ENCODE results near the gene KRTAP5-2.

KRTAP5-2 gene

GRCh38 chr11:1638344-1638743 lies 40.2 kb upstream of the KRTAP5-2 start:
- TF ChIP-seq SIN3A (IDR thresholded peaks at IDR 0.05; ENCODE audit: borderline replicate concordance, insufficient read depth, low read length) = no peak
- TF ChIP-seq, protein P1, sequence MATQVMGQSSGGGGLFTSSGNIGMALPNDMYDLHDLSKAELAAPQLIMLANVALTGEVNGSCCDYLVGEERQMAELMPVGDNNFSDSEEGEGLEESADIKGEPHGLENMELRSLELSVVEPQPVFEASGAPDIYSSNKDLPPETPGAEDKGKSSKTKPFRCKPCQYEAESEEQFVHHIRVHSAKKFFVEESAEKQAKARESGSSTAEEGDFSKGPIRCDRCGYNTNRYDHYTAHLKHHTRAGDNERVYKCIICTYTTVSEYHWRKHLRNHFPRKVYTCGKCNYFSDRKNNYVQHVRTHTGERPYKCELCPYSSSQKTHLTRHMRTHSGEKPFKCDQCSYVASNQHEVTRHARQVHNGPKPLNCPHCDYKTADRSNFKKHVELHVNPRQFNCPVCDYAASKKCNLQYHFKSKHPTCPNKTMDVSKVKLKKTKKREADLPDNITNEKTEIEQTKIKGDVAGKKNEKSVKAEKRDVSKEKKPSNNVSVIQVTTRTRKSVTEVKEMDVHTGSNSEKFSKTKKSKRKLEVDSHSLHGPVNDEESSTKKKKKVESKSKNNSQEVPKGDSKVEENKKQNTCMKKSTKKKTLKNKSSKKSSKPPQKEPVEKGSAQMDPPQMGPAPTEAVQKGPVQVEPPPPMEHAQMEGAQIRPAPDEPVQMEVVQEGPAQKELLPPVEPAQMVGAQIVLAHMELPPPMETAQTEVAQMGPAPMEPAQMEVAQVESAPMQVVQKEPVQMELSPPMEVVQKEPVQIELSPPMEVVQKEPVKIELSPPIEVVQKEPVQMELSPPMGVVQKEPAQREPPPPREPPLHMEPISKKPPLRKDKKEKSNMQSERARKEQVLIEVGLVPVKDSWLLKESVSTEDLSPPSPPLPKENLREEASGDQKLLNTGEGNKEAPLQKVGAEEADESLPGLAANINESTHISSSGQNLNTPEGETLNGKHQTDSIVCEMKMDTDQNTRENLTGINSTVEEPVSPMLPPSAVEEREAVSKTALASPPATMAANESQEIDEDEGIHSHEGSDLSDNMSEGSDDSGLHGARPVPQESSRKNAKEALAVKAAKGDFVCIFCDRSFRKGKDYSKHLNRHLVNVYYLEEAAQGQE (IDR thresholded peaks at IDR 0.05; ENCODE audit: insufficient read depth in 1 of 2, low read depth in 2 of 2, low read length in 2 of 2) = no peak
- TF ChIP-seq POLR2AphosphoS5 (IDR thresholded peaks at IDR 0.05; ENCODE audit: low read depth, low read length) = no peak
- TF ChIP-seq FOXP2 (optimal IDR thresholded peaks at IDR 0.05; ENCODE audit: borderline replicate concordance, extremely low read depth, extremely low read length, insufficient read depth) = no peak
- TF ChIP-seq TAF1 (IDR thresholded peaks at IDR 0.05; ENCODE audit: borderline replicate concordance, insufficient read depth, low read length) = no peak

DNA sequence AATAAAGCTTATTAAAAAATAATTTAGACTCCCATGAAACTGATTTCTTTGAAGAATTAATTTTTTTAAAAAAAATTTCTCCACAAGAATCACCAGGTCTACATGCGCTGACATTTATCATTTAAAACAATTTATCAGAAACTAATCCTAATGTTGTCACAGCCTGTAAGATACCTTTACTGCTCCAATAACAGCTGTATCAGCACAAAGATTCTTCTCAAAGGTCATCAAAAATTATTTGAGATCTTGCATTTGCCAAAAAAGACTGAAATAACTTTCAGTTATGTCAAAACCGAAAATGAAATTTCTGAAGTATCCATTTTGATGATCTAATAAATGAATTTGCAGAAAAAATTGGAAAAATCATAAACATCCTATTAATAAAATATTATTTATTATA lies 39.5 kb upstream of the KRTAP5-2 start:
- no peak for TF ChIP-seq POLR2AphosphoS5 (IDR thresholded peaks at IDR 0.05; ENCODE audit: low read depth, low read length)
- TF ChIP-seq SIN3A (IDR thresholded peaks at IDR 0.05; ENCODE audit: borderline replicate concordance, insufficient read depth, low read length) = no peak
- TF ChIP-seq, protein P1 (IDR thresholded peaks at IDR 0.05; ENCODE audit: insufficient read depth in 1 of 2, low read depth in 2 of 2, low read length in 2 of 2) = no peak
- no peak for TF ChIP-seq TAF1 (IDR thresholded peaks at IDR 0.05; ENCODE audit: borderline replicate concordance, insufficient read depth, low read length)
- TF ChIP-seq FOXP2 (optimal IDR thresholded peaks at IDR 0.05; ENCODE audit: borderline replicate concordance, extremely low read depth, extremely low read length, insufficient read depth) = no peak

GRCh38 chr11:1636291-1636950 lies 38.3 kb upstream of the KRTAP5-2 start:
- TF ChIP-seq POLR2AphosphoS5 (IDR thresholded peaks at IDR 0.05; ENCODE audit: low read depth, low read length) (no peak), SIN3A (IDR thresholded peaks at IDR 0.05; ENCODE audit: borderline replicate concordance, insufficient read depth, low read length) (no peak), FOXP2 (optimal IDR thresholded peaks at IDR 0.05; ENCODE audit: borderline replicate concordance, extremely low read depth, extremely low read length, insufficient read depth) (no peak), TAF1 (IDR thresholded peaks at IDR 0.05; ENCODE audit: borderline replicate concordance, insufficient read depth, low read length) (no peak)
- TF ChIP-seq, protein P1 (IDR thresholded peaks at IDR 0.05; ENCODE audit: insufficient read depth in 1 of 2, low read depth in 2 of 2, low read length in 2 of 2) = no peak

- TF ChIP-seq TAF1 (IDR thresholded peaks at IDR 0.05; ENCODE audit: borderline replicate concordance, insufficient read depth, low read length) (no peak), POLR2AphosphoS5 (IDR thresholded peaks at IDR 0.05; ENCODE audit: low read depth, low read length) (no peak), FOXP2 (optimal IDR thresholded peaks at IDR 0.05; ENCODE audit: borderline replicate concordance, extremely low read depth, extremely low read length, insufficient read depth) (no peak), SIN3A (IDR thresholded peaks at IDR 0.05; ENCODE audit: borderline replicate concordance, insufficient read depth, low read length) (no peak)
- TF ChIP-seq, protein P1 (IDR thresholded peaks at IDR 0.05; ENCODE audit: insufficient read depth in 1 of 2, low read depth in 2 of 2, low read length in 2 of 2) = no peak
Observed at GRCh38 chr11:1633864-1634263, 35.8 kb upstream of the KRTAP5-2 start.
